ENCODE measurements around the gene CDK14.

CDK14 gene

DNA sequence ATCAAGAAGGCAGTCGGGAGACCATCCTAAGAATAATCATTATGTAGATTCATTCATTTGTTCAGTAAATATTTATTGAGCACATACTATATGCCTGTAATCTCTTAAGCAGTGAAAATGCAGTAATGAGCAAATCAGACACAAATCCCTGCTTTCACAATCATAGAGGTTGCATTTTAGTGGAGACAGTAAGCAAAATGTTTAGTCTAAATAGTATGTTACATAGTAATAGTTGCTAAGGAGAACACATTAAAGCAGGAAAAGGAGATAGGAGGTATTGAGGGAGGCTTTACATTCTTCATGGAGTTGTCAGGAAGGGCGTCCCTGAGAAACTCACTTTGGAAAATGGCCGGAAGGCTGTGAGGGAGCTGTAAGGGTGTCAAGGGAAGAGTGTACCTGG, 79.9 kb downstream of the CDK14 start:
- no peak overlapping the region for H3K27ac ChIP-seq (ENCODE audit: low read depth, low read length, poor library complexity, severe bottlenecking)
- no peaks in the 10 kb centered on the region for H3K27me3 ChIP-seq (ENCODE audit: insufficient read depth, low read length)
- no peaks in the 10 kb centered on the region for H3K36me3 ChIP-seq (ENCODE audit: insufficient read depth, low read length)
- no peaks in the 10 kb centered on the region for H3K79me2 ChIP-seq (ENCODE audit: insufficient read depth, low read length)
- no peaks in the 10 kb centered on the region for H4K20me1 ChIP-seq (ENCODE audit: insufficient read depth, low read length)
- no peaks in the 10 kb centered on the region for H3K9me2 ChIP-seq (ENCODE audit: low read depth, low read length)
- H3K4me1 ChIP-seq (ENCODE audit: insufficient read depth, low read length, severe bottlenecking) = no peaks in the 10 kb centered on the region
- H3K4me3 ChIP-seq (ENCODE audit: low read depth, low read length, poor library complexity, severe bottlenecking) = no peak overlapping the region
- TF ChIP-seq, protein P1, sequence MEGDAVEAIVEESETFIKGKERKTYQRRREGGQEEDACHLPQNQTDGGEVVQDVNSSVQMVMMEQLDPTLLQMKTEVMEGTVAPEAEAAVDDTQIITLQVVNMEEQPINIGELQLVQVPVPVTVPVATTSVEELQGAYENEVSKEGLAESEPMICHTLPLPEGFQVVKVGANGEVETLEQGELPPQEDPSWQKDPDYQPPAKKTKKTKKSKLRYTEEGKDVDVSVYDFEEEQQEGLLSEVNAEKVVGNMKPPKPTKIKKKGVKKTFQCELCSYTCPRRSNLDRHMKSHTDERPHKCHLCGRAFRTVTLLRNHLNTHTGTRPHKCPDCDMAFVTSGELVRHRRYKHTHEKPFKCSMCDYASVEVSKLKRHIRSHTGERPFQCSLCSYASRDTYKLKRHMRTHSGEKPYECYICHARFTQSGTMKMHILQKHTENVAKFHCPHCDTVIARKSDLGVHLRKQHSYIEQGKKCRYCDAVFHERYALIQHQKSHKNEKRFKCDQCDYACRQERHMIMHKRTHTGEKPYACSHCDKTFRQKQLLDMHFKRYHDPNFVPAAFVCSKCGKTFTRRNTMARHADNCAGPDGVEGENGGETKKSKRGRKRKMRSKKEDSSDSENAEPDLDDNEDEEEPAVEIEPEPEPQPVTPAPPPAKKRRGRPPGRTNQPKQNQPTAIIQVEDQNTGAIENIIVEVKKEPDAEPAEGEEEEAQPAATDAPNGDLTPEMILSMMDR (IDR thresholded peaks at IDR 0.05; ENCODE audit: low read length) = no peak
- no peak for TF ChIP-seq EZH2 (IDR thresholded peaks at IDR 0.05; ENCODE audit: borderline replicate concordance, low read length)
- H3K9ac ChIP-seq (ENCODE audit: low read length) = no peak overlapping the region
- no peaks in the 10 kb centered on the region for H3K9me3 ChIP-seq (ENCODE audit: low read length)
- H2AFZ ChIP-seq (ENCODE audit: low read length) = no peak overlapping the region
- H3K4me2 ChIP-seq (ENCODE audit: low read length) = no peak overlapping the region
- no peaks in the 10 kb centered on the region for H3F3A ChIP-seq (ENCODE audit: insufficient read depth, low read length)

DNA sequence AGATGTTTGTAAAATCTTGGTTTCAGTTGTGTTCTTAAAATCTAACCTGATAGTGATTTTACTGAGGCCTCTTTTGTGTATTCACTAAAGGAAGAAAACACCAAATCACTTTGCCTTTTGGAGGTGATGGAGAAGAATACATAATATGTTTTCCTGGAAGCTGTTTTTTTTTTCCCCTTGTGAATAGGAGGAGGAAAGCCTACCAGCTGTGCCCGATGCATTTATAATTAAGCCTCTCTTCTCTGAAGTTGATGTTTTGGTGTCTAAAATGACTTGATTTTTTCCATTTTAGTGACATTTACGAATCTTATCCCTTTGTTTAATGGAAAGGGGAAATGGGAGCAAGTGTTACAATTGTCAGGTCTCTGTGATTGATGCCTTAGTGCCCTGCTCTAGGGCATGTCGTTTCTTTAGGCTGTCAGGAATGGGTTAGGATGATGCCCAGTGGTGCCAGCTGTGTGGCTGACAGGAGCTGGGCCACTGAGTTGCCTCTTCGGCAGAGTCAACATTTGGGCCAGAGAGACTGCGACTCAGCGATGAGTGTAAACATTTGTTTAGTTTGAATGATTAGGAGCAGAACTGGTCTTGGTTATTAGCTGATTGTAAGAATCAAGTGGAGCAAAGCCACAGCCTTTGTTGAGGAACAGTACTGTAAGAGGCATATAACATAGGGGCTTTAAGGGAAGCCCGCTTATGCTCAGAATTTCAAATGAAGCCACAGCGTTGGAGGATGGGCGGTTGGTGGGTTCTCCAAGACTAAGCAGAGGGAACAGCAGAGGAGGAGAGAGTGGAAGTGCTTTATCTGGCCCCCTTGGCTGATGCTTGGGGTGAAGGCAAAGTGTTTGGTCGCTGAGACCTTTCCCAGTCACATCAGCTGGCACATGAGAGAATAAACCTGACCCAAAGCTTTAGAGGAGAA, 81.6 kb downstream of the CDK14 start:
- TF ChIP-seq EZH2 (IDR thresholded peaks at IDR 0.05; ENCODE audit: borderline replicate concordance, low read length) = no peak
- TF ChIP-seq, protein P1 (IDR thresholded peaks at IDR 0.05; ENCODE audit: low read length) = no peak
- no peaks in the 10 kb centered on the region for H4K20me1 ChIP-seq (ENCODE audit: insufficient read depth, low read length)
- H3K27me3 ChIP-seq (ENCODE audit: insufficient read depth, low read length) = no peaks in the 10 kb centered on the region
- H3K9me2 ChIP-seq (ENCODE audit: low read depth, low read length) = no peaks in the 10 kb centered on the region
- no peak overlapping the region for H3K4me2 ChIP-seq (ENCODE audit: low read length)
- H3F3A ChIP-seq (ENCODE audit: insufficient read depth, low read length) = no peaks in the 10 kb centered on the region
- H3K9me3 ChIP-seq (ENCODE audit: low read length) = no peaks in the 10 kb centered on the region
- H3K4me3 ChIP-seq (ENCODE audit: low read depth, low read length, poor library complexity, severe bottlenecking) = no peak overlapping the region
- no peaks in the 10 kb centered on the region for H3K36me3 ChIP-seq (ENCODE audit: insufficient read depth, low read length)
- no peak overlapping the region for H3K9ac ChIP-seq (ENCODE audit: low read length)
- no peak overlapping the region for H2AFZ ChIP-seq (ENCODE audit: low read length)
- H3K4me1 ChIP-seq (ENCODE audit: insufficient read depth, low read length, severe bottlenecking) = no peaks in the 10 kb centered on the region
- no peak overlapping the region for H3K27ac ChIP-seq (ENCODE audit: low read depth, low read length, poor library complexity, severe bottlenecking)
- H3K79me2 ChIP-seq (ENCODE audit: insufficient read depth, low read length) = no peaks in the 10 kb centered on the region

DNA sequence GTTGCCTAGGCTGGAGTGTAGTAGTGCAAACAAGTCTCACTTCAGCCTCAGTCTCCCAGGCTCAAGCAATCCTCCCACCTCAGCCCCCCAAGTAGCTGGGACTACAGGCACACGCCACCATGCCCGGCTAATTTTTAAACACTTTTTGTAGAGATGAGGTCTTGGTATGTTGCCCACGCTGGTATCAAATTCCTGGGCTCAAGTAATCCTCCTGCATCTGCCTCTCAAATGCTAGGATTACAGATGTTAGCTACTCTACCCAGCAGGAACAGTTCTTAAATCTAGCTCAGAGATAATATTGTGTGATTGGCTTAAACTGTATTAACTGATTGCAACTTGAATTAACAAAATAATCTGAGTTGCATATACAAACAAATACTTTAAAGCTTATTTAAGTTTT, 82.9 kb downstream of the CDK14 start:
- TF ChIP-seq, protein P1 (IDR thresholded peaks at IDR 0.05; ENCODE audit: low read length) = no peak
- TF ChIP-seq EZH2 (IDR thresholded peaks at IDR 0.05; ENCODE audit: borderline replicate concordance, low read length) = no peak
- Histone ChIP-seq H3K9me3 (ENCODE audit: low read length) (no peaks in the 10 kb centered on the region), H2AFZ (ENCODE audit: low read length) (no peak overlapping the region), H4K20me1 (ENCODE audit: insufficient read depth, low read length) (no peaks in the 10 kb centered on the region), H3K79me2 (ENCODE audit: insufficient read depth, low read length) (no peaks in the 10 kb centered on the region), H3K4me2 (ENCODE audit: low read length) (no peak overlapping the region), H3K36me3 (ENCODE audit: insufficient read depth, low read length) (no peaks in the 10 kb centered on the region), H3K9ac (ENCODE audit: low read length) (no peak overlapping the region), H3K27me3 (ENCODE audit: insufficient read depth, low read length) (no peaks in the 10 kb centered on the region), H3K4me3 (ENCODE audit: low read depth, low read length, poor library complexity, severe bottlenecking) (no peak overlapping the region), H3F3A (ENCODE audit: insufficient read depth, low read length) (no peaks in the 10 kb centered on the region), H3K4me1 (ENCODE audit: insufficient read depth, low read length, severe bottlenecking) (no peaks in the 10 kb centered on the region), H3K27ac (ENCODE audit: low read depth, low read length, poor library complexity, severe bottlenecking) (no peak overlapping the region), H3K9me2 (ENCODE audit: low read depth, low read length) (no peaks in the 10 kb centered on the region)
